ENCODE results near the gene MYO16.

DNA sequence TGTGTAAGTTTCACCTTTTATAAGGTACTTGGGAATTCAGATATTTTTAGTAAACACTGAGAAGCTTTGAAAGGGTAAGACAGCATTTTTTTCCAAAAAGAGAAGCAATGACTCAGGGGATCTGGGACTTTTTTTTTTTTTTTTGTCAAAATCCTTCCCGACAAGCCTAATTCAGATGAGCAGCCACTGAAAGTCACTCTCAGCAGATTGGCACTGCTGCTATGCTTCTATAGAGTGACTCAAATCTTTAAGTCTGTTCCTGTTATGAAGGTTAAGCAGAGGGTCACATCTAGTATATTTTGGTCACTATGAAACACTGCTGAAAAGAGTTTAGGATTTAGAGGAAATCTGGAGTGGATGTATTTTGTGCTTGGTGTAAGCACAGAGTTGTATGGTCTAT, 571.1 kb downstream of the MYO16 start:
- TF ChIP-seq, protein P1, sequence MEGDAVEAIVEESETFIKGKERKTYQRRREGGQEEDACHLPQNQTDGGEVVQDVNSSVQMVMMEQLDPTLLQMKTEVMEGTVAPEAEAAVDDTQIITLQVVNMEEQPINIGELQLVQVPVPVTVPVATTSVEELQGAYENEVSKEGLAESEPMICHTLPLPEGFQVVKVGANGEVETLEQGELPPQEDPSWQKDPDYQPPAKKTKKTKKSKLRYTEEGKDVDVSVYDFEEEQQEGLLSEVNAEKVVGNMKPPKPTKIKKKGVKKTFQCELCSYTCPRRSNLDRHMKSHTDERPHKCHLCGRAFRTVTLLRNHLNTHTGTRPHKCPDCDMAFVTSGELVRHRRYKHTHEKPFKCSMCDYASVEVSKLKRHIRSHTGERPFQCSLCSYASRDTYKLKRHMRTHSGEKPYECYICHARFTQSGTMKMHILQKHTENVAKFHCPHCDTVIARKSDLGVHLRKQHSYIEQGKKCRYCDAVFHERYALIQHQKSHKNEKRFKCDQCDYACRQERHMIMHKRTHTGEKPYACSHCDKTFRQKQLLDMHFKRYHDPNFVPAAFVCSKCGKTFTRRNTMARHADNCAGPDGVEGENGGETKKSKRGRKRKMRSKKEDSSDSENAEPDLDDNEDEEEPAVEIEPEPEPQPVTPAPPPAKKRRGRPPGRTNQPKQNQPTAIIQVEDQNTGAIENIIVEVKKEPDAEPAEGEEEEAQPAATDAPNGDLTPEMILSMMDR (IDR thresholded peaks at IDR 0.05): no peak
- TF ChIP-seq POLR2A (IDR thresholded peaks at IDR 0.05): no peak
